Measurements from ENCODE around the gene DNAH12. TPM values are rescaled to one million over a fixed set of nuclear protein-coding genes. Genes with fewer than 3 reads are reported as not detected.
"Not testable (repeated sequence)": the region's sequence is repeated elsewhere in the genome, so short reads cannot be mapped to it uniquely, and the experiment has no call there.

The DNAH12 gene
- total RNA-seq, 1 donor from 2014 or later, result 0.07 TPM

- no peak for DNase-seq (ENCODE audit: low read depth, low spot score)
These were observed 132.4 kb downstream of the DNAH12 start for GRCh38 chr3:57411715-57412114.

GRCh38 chr3:57409471-57409870 lies 134.7 kb downstream of the DNAH12 start:
- no peak for DNase-seq (ENCODE audit: low read depth, low spot score)

GRCh38 chr3:57402675-57403074 lies 141.5 kb downstream of the DNAH12 start:
- no peak for DNase-seq (ENCODE audit: low read depth, low spot score)

DNA sequence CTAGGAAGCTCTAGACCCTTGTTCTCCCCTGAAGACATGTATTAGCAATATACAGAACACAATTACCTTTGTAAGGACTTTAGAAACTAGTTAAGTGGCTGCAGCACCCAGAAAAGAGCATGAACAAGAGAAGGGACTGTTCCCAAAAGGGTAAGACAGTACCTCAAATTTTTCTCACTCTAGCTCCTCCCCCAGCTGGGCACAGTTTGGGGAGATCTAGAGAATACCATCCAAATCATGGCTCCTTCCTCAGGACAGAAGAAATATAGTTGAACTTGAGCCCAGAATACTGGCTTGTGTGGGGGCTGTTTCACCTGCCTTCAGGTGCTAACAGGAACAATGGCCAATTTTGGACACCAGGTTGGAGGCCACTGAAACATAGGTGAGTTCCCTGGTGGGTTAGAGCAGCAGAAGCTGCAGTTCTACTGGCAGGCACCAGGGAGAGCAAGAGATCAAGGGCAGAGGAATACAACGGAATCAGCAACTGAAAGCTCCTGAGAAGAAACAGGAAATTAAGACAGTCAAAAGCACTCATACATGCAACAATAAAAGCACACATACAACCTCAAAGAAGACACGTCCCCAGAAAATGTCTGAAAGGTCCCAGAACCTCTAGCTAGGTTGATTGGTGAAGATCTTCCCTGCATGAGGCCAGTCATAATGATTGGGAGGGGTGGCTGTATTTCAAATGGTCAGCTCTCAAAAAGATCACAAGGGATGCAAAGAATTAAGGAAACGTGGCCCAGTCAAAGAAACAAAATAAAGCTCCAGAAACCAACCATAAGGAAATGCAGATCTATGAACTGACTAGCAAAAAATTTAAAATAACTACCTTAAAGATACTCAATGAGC lies 146.7 kb downstream of the DNAH12 start:
- DNase-seq (ENCODE audit: low read depth, low spot score), result peak; percentile 32

GRCh38 chr3:57393977-57394376 lies 150.2 kb downstream of the DNAH12 start:
- DNase-seq (ENCODE audit: low read depth, low spot score), result no peak

- no peak for DNase-seq (ENCODE audit: low read depth, low spot score)
These were observed 152.4 kb downstream of the DNAH12 start for GRCh38 chr3:57391767-57392166.

DNA sequence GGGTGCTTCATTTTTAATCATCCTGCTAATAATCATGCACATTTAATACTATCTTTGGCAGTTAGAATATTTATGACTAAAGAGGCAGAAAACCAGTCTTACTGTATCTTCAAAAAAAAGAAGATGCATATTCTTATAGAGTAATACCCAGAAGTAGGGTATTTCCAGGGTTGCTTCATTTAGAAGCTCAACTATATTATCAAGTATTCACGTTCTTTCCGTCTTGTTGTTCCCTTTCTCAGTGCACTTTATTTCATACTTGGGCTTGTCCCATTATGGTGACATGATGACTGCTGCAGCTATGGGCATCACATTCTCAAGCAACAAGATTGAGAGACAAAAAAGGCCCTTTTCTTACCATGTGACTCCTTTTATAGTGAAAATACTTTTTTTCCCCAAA lies 154.9 kb downstream of the DNAH12 start:
- no peak for DNase-seq (ENCODE audit: low read depth, low spot score)

DNA sequence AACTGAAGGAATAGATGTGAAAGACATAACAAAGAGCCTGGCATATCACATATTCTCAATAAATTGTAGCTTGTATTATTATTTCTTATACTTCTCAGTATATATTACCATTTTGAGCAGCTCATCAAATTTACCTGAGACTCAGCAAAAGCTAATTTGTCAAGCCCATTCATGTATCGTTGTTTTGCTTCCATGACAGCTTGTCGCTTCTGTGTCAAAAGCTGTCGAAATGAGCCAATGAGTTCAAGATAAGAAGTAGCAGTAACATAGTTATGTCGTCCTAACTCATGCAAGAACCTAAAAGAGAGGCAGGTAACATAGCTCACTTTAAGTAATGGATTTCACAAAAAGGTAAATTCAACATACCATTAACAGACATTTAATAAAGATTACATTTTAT lies 157.8 kb downstream of the DNAH12 start:
- DNase-seq (ENCODE audit: low read depth, low spot score), result no peak

DNA sequence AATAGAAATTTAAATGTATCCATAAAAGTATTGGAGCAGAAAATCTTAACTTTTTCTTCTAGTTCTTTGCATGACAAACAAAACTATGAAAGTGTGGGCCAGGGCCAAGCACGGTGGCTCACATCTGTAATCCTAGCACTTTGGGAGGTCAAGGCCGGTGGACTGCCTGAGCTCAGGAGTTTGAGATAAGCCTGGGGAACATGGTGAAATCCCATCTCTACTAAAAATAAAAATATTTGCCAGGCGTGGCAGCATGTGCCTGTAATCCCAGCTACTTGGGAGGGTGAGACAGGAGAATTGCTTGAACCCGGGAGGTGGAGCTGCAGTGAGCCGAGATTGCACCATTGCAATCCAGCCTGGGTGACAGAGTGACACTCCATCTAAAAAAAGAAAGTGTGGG lies 158.6 kb downstream of the DNAH12 start:
- DNase-seq (ENCODE audit: low read depth, low spot score), result no peak

- DNase-seq (ENCODE audit: low read depth, low spot score), result no peak
These were observed 160.3 kb downstream of the DNAH12 start for GRCh38 chr3:57383838-57384237.

GRCh38 chr3:57383406-57383805 lies 160.7 kb downstream of the DNAH12 start:
- DNase-seq (ENCODE audit: low read depth, low spot score), result no peak

- no peak for DNase-seq (ENCODE audit: low read depth, low spot score)
These were observed 161.2 kb downstream of the DNAH12 start for GRCh38 chr3:57382933-57383332.

DNA sequence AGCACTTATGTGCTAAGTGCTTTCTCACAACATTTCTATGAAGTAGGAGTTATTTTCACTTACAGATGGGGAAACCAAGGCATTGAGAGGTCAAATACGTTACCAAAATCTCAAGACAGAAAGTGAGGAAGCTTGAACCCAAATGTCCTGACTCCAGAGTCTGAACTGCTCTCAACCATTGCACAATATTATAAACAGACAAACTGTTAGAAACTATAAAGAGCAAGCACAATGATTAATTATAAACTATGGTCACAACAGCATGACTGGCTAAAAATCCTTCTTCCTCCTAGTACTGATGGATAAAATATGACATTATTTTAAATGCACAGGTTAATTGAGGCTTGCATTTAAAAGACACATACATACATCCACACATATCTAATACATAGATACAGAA lies 173.8 kb downstream of the DNAH12 start:
- no peak for DNase-seq (ENCODE audit: low read depth, low spot score)

- not testable (repeated sequence) for DNase-seq (ENCODE audit: low read depth, low spot score)
These were observed 179.1 kb downstream of the DNAH12 start for GRCh38 chr3:57365089-57365488.

GRCh38 chr3:57356275-57356674 lies 187.9 kb downstream of the DNAH12 start:
- not testable (repeated sequence) for DNase-seq (ENCODE audit: low read depth, low spot score)

DNA sequence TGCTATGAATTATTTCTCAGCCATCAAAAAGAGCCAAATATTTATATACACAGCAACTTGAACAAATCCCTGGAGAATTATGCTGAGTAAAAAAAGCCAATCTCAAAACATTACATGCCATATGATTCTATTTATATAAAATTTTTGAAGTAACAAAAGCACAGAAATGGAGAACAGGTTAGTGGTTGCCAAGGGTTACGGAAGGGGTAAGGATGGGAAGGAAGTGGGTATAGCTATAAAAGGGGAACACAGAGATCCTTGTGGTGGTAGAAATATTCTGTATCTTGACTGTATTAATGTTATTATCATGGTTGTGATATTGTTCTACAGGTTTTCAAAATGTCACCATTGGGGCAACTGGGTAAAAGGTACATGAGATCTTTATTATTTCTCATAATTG lies 189.4 kb downstream of the DNAH12 start:
- DNase-seq (ENCODE audit: low read depth, low spot score), result no peak

DNA sequence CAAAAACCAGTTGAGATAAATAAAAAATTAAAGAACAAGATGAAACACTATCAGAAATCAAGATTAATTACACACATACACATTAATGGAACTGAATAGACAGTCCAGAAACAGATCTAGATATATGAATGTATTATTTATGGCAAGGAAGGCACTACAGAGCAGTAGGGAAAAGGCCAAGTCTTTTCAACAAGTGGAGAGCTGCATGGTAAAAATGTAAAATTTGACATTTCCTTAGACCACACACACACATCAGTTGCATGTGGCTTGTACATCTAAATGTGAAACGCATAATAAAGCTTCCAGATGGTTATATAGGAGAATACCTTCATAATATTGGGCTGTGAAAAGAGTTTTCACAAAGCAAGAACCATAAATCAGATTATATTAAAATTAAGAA lies 193.9 kb downstream of the DNAH12 start:
- no peak for DNase-seq (ENCODE audit: low read depth, low spot score)

GRCh38 chr3:57339071-57339642 lies 205.0 kb downstream of the DNAH12 start:
- not testable (repeated sequence) for DNase-seq (ENCODE audit: low read depth, low spot score)

DNA sequence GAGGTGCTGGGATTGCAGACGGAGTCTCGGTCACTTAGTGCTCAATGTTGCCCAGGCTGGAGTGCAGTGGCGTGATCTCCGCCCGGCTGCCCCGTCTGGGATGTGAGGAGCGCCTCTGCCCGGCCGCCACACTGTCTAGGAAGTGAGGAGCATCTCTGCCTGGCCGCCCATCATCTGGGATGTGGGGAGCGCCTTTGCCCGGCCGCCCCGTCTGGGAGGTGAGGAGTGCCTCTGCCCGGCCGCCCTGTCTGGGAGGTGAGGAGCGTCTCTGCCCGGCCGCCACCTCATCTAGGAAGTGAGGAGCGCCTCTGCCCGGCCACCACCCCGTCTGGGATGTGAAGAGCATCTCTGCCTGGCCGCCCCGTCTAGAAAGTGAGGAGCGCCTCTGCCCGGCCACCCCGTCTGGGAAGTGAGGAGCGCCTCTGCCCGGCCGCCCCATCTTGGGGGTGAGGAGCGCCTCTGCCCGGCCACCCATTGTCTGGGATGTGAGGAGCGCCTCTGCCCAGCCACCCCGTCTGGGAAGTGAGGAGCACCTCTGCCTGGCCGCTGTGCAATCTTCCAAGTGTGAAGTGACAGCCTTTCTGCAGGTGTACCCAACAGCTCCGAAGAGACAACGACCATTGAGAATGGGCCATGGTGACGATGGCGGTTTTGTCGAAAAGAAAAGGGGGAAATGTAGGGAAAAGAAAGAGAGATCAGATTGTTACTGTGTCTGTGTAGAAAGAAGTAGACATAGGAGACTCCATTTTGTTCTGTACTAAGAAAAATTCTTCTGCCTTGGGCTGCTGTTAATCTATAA lies 205.7 kb downstream of the DNAH12 start:
- DNase-seq (ENCODE audit: low read depth, low spot score), result not testable (repeated sequence)

DNA sequence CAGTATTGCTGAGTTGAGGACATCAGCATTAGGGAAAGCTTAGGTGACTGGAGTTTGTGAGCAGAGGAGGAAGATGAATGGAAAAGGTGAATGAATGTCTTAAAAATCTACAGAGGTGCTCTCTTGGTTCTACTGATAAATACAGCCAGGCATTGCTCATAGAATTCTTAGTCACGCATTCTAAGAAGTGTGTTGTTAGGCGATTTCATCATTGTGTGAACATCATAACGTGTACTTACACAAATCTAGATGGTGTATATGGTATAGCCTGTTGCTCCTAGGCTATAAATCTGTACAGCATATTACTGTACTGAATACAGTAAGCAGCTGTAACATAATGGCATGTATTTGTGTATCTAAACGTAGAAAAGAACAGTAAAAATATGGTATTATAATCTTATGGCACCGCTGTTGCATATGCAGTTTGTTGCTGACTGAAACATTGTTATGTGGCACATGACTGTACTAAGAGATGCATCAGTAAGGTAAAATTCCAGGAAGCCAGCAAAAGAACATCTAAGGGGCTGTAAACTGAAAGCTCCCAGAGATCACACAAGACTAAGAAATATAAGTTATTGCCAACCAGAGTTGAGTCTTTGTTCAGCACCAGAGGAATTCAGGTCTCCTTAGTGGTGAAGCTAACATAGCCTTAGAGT lies 208.7 kb downstream of the DNAH12 start:
- no peak for DNase-seq (ENCODE audit: low read depth, low spot score)

GRCh38 chr3:57331078-57331610 lies 213.0 kb downstream of the DNAH12 start:
- DNase-seq (ENCODE audit: low read depth, low spot score), result no peak

All from pulmonary artery endothelial cell (primary cell).